ENCODE data around the gene DNAJB8.

Gene DNAJB8

GRCh38 chr3:128495435-128495970 lies 28.8 kb upstream of the DNAJB8 start:
- H3K27me3 ChIP-seq (replicated peaks; ENCODE audit: control insufficient read depth, insufficient read depth, low read length, poor library complexity, severe bottlenecking): peaks cover 44% of the 10 kb centered on the region
- H3K4me1 ChIP-seq (ENCODE audit: control insufficient read depth, insufficient read depth, low read length, poor library complexity, severe bottlenecking): peaks cover 25% of the 10 kb centered on the region
- H3K9me3 ChIP-seq (ENCODE audit: control insufficient read depth, low read length): no peaks in the 10 kb centered on the region
- no peak overlapping the region for H3K4me3 ChIP-seq (ENCODE audit: insufficient read depth, low read depth, low read length, poor library complexity, severe bottlenecking)
- no peaks in the 10 kb centered on the region for H3K36me3 ChIP-seq (ENCODE audit: control insufficient read depth, insufficient read depth, low read length)
- DNase-seq: no peak
- H3K27ac ChIP-seq (ENCODE audit: insufficient read depth, low read length, poor library complexity, severe bottlenecking): no peak overlapping the region

- peaks cover 37% of the 10 kb centered on the region for H3K4me1 ChIP-seq (ENCODE audit: control insufficient read depth, insufficient read depth, low read length, poor library complexity, severe bottlenecking)
- no peaks in the 10 kb centered on the region for H3K36me3 ChIP-seq (ENCODE audit: control insufficient read depth, insufficient read depth, low read length)
- no peak overlapping the region for H3K4me3 ChIP-seq (ENCODE audit: insufficient read depth, low read depth, low read length, poor library complexity, severe bottlenecking)
- H3K27me3 ChIP-seq (replicated peaks; ENCODE audit: control insufficient read depth, insufficient read depth, low read length, poor library complexity, severe bottlenecking): peaks cover 46% of the 10 kb centered on the region
- DNase-seq: no peak
- no peak overlapping the region for H3K27ac ChIP-seq (ENCODE audit: insufficient read depth, low read length, poor library complexity, severe bottlenecking)
- H3K9me3 ChIP-seq (ENCODE audit: control insufficient read depth, low read length): no peaks in the 10 kb centered on the region
Observed at GRCh38 chr3:128494367-128494650, 27.6 kb upstream of the DNAJB8 start.

DNA sequence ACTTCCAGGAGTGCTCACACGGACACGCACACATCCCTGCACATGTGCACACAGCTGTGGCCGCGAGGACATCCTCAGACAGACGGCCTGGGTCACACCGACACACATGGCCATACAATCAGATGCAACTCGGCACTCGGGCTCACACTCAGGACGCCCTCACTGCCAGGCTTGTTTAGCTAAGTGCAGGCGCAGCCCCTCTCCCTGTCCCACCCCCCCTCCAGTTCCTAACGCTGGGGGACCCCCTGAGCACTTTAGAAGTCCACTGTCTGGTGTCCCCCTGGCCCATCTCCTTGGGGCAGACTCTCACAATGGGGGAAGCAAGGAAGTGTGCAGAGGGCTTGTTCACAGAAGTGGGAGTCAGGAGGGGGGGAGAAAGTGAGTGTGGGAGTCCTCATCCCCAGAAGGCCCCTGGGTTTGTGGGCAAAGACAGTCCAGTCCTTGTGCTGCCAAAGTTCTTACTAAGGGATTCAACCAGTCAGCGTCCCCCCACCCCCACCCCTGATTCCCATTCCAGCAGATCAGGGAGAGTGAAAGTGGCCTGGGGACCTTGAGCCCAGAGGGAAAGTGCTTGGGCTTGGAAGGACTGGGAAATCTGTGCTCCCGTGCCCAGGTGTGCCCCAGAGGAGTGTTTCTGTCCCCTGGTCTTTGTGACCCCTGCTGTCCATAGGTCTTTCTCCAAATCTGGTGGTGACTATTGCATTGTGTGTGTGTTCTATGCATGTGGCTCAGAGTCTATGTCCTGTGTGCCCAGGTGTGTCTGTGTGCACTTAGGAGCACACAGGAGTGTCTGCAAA lies 27.1 kb upstream of the DNAJB8 start:
- Histone ChIP-seq H3K4me3 (ENCODE audit: insufficient read depth, low read depth, low read length, poor library complexity, severe bottlenecking) (no peak overlapping the region), H3K27me3 (replicated peaks; ENCODE audit: control insufficient read depth, insufficient read depth, low read length, poor library complexity, severe bottlenecking) (peaks cover 51% of the 10 kb centered on the region), H3K36me3 (ENCODE audit: control insufficient read depth, insufficient read depth, low read length) (no peaks in the 10 kb centered on the region), H3K27ac (ENCODE audit: insufficient read depth, low read length, poor library complexity, severe bottlenecking) (no peak overlapping the region), H3K9me3 (ENCODE audit: control insufficient read depth, low read length) (no peaks in the 10 kb centered on the region), H3K4me1 (ENCODE audit: control insufficient read depth, insufficient read depth, low read length, poor library complexity, severe bottlenecking) (peaks cover 43% of the 10 kb centered on the region)
- DNase-seq: no peak

GRCh38 chr3:128492671-128493569 lies 26.2 kb upstream of the DNAJB8 start, which contains the start of gene GATA2:
TSS of gene GATA2 (minus strand) at chr3:128493201. CDS start at chr3:128487031, 6,170 bp downstream.
- Histone ChIP-seq H3K27me3 (replicated peaks; ENCODE audit: control insufficient read depth, insufficient read depth, low read length, poor library complexity, severe bottlenecking) (peaks cover 60% of the 10 kb centered on the region), H3K4me1 (ENCODE audit: control insufficient read depth, insufficient read depth, low read length, poor library complexity, severe bottlenecking) (peaks cover 51% of the 10 kb centered on the region), H3K4me3 (ENCODE audit: insufficient read depth, low read depth, low read length, poor library complexity, severe bottlenecking) (peak within 1 kb of the TSS; percentile 25), H3K36me3 (ENCODE audit: control insufficient read depth, insufficient read depth, low read length) (no peaks in the 10 kb centered on the region), H3K9me3 (ENCODE audit: control insufficient read depth, low read length) (no peaks in the 10 kb centered on the region), H3K27ac (ENCODE audit: insufficient read depth, low read length, poor library complexity, severe bottlenecking) (no peak within 1 kb of the TSS)
- DNase-seq: no peak

DNA sequence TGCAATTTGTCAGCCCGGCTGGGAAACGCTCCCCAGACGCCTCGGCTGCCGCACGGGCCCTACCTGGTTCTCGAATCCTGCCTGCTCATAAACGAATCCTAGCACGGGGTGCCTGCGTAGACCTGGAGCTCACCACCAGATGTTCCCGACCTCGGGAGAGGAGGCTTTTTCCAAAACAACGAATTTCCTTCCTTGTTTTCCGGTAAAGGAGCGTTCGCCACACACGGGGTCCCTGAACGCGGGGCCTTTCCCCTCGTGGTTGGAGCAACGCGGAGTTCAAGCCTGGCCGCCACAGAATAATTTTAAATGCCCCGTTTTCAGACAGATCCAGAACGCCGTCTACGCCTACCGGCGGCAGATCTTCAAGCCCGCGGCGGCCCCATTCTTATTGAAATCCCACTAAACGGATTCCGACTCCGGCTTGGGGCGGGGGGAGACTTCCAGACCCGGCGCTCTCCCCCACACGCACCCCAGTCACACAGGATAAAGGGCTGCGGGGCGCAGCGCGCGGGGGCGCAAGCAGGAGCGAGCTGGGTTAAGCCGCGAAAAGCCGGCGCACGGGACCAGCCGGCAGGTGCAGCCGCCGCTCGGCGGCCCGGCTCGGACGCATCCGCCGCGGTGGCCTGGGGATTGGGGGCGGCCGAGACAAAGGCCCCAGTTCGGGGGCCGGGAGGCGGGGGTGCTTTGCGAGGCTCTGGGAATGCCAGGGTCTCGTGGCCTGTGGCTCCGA lies 25.4 kb upstream of the DNAJB8 start:
- no peak for DNase-seq
- H3K36me3 ChIP-seq (ENCODE audit: control insufficient read depth, insufficient read depth, low read length): no peaks in the 10 kb centered on the region
- H3K9me3 ChIP-seq (ENCODE audit: control insufficient read depth, low read length): no peaks in the 10 kb centered on the region
- H3K27me3 ChIP-seq (replicated peaks; ENCODE audit: control insufficient read depth, insufficient read depth, low read length, poor library complexity, severe bottlenecking): peaks cover 68% of the 10 kb centered on the region
- H3K4me3 ChIP-seq (ENCODE audit: insufficient read depth, low read depth, low read length, poor library complexity, severe bottlenecking): peak overlapping the region; percentile 25
- no peak overlapping the region for H3K27ac ChIP-seq (ENCODE audit: insufficient read depth, low read length, poor library complexity, severe bottlenecking)
- H3K4me1 ChIP-seq (ENCODE audit: control insufficient read depth, insufficient read depth, low read length, poor library complexity, severe bottlenecking): peaks cover 54% of the 10 kb centered on the region

- no peak for DNase-seq
- Histone ChIP-seq H3K27ac (ENCODE audit: insufficient read depth, low read length, poor library complexity, severe bottlenecking) (no peak overlapping the region), H3K4me1 (ENCODE audit: control insufficient read depth, insufficient read depth, low read length, poor library complexity, severe bottlenecking) (peaks cover 59% of the 10 kb centered on the region), H3K36me3 (ENCODE audit: control insufficient read depth, insufficient read depth, low read length) (no peaks in the 10 kb centered on the region), H3K27me3 (replicated peaks; ENCODE audit: control insufficient read depth, insufficient read depth, low read length, poor library complexity, severe bottlenecking) (peaks cover 73% of the 10 kb centered on the region), H3K9me3 (ENCODE audit: control insufficient read depth, low read length) (no peaks in the 10 kb centered on the region), H3K4me3 (ENCODE audit: insufficient read depth, low read depth, low read length, poor library complexity, severe bottlenecking) (peak overlapping the region; percentile 25)
Observed at GRCh38 chr3:128491691-128491940, 24.9 kb upstream of the DNAJB8 start.

GRCh38 chr3:128490915-128491690 lies 24.4 kb upstream of the DNAJB8 start:
- no peak overlapping the region for H3K27ac ChIP-seq (ENCODE audit: insufficient read depth, low read length, poor library complexity, severe bottlenecking)
- H3K27me3 ChIP-seq (replicated peaks; ENCODE audit: control insufficient read depth, insufficient read depth, low read length, poor library complexity, severe bottlenecking): peaks cover 78% of the 10 kb centered on the region
- peaks cover 64% of the 10 kb centered on the region for H3K4me1 ChIP-seq (ENCODE audit: control insufficient read depth, insufficient read depth, low read length, poor library complexity, severe bottlenecking)
- H3K36me3 ChIP-seq (ENCODE audit: control insufficient read depth, insufficient read depth, low read length): no peaks in the 10 kb centered on the region
- no peaks in the 10 kb centered on the region for H3K9me3 ChIP-seq (ENCODE audit: control insufficient read depth, low read length)
- DNase-seq: no peak
- H3K4me3 ChIP-seq (ENCODE audit: insufficient read depth, low read depth, low read length, poor library complexity, severe bottlenecking): peak overlapping the region; percentile 25

- Histone ChIP-seq H3K27me3 (replicated peaks; ENCODE audit: control insufficient read depth, insufficient read depth, low read length, poor library complexity, severe bottlenecking) (peaks cover 80% of the 10 kb centered on the region), H3K4me3 (ENCODE audit: insufficient read depth, low read depth, low read length, poor library complexity, severe bottlenecking) (no peak overlapping the region), H3K27ac (ENCODE audit: insufficient read depth, low read length, poor library complexity, severe bottlenecking) (no peak overlapping the region), H3K36me3 (ENCODE audit: control insufficient read depth, insufficient read depth, low read length) (no peaks in the 10 kb centered on the region), H3K4me1 (ENCODE audit: control insufficient read depth, insufficient read depth, low read length, poor library complexity, severe bottlenecking) (peaks cover 64% of the 10 kb centered on the region), H3K9me3 (ENCODE audit: control insufficient read depth, low read length) (no peaks in the 10 kb centered on the region)
- no peak for DNase-seq
Observed at GRCh38 chr3:128490650-128490914, 23.9 kb upstream of the DNAJB8 start.

DNA sequence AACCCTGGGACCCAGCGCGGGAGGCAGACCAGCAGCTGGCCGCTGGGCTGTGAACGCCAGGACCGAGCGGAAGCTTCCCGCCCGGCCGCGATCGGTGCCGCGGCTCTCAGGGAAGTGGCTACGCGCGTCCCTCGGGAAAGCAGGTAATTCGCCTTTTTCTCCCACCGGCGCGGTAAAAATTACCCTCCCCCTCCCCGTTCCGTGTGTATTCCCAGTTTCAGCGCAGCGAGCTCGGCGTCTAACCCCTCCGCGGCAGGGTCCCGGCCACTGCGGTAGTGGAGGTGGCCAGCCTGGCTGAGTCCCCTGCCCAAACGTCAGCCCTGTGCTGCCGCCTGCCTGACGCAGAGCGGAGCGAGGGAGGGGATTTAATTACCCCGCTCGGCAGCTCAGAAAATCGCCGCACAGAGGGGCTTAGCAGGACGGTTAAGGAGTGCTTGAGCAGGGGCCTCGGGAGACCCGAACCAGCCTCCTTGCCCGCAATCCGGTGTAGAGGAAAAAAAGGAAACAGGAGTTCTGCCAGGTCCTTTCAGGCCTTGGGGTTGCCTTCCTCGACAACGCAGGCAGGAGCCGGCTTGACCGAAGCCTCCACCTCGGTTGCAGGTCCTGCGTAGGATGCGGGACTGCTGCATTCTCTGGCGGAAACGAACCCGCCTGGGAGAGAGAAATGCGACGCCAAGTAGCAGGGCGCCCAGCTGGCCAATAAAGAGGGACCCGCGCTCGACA lies 23.4 kb upstream of the DNAJB8 start:
- peaks cover 64% of the 10 kb centered on the region for H3K4me1 ChIP-seq (ENCODE audit: control insufficient read depth, insufficient read depth, low read length, poor library complexity, severe bottlenecking)
- no peaks in the 10 kb centered on the region for H3K9me3 ChIP-seq (ENCODE audit: control insufficient read depth, low read length)
- DNase-seq: no peak
- H3K27ac ChIP-seq (ENCODE audit: insufficient read depth, low read length, poor library complexity, severe bottlenecking): no peak overlapping the region
- no peaks in the 10 kb centered on the region for H3K36me3 ChIP-seq (ENCODE audit: control insufficient read depth, insufficient read depth, low read length)
- peak overlapping the region; percentile 64 for H3K4me3 ChIP-seq (ENCODE audit: insufficient read depth, low read depth, low read length, poor library complexity, severe bottlenecking)
- peaks cover 81% of the 10 kb centered on the region for H3K27me3 ChIP-seq (replicated peaks; ENCODE audit: control insufficient read depth, insufficient read depth, low read length, poor library complexity, severe bottlenecking)
